Epithelial cell of proximal tubule (primary cell): ENCODE results near the gene ITSN1. TPM values are rescaled to one million over a fixed set of nuclear protein-coding genes. Genes with fewer than 3 reads are reported as not detected.
"Not testable (repeated sequence)": the region's sequence is repeated elsewhere in the genome, so short reads cannot be mapped to it uniquely, and the experiment has no call there.

Source experiments
- DNase-seq: peaks from one replicate; pipeline ENCODE4 v3.0.0-alpha.2; 2011; ENCODE audit warnings: low read depth
- H3K4me3 ChIP-seq: 2 replicates; pipeline ENCODE4 v1.5.1; 2011; ENCODE audit warnings: low read depth, mild to moderate bottlenecking, low read length
- total RNA-seq: library from RNA; depleted of rRNA; stranded (reverse); fragments of >200 nt; gene quantifications from 2 replicates; pipeline ENCODE4 v1.2.3, GENCODE V29; 2015
- TF ChIP-seq, protein P1 (sequence below): conservative IDR thresholded peaks from 2 replicates; pipeline ENCODE4 v1.5.1; 2012; ENCODE audit warnings: low read depth, mild to moderate bottlenecking, low read length

ITSN1 gene
- total RNA-seq, 1 donor from 2014 or later = 24.5 TPM

GRCh38 chr21:33909756-33910155 is 267.5 kb downstream of the ITSN1 start:
- no peak for DNase-seq
- H3K4me3 ChIP-seq = no peak overlapping the region
- TF ChIP-seq, protein P1, sequence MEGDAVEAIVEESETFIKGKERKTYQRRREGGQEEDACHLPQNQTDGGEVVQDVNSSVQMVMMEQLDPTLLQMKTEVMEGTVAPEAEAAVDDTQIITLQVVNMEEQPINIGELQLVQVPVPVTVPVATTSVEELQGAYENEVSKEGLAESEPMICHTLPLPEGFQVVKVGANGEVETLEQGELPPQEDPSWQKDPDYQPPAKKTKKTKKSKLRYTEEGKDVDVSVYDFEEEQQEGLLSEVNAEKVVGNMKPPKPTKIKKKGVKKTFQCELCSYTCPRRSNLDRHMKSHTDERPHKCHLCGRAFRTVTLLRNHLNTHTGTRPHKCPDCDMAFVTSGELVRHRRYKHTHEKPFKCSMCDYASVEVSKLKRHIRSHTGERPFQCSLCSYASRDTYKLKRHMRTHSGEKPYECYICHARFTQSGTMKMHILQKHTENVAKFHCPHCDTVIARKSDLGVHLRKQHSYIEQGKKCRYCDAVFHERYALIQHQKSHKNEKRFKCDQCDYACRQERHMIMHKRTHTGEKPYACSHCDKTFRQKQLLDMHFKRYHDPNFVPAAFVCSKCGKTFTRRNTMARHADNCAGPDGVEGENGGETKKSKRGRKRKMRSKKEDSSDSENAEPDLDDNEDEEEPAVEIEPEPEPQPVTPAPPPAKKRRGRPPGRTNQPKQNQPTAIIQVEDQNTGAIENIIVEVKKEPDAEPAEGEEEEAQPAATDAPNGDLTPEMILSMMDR = no peak

DNA sequence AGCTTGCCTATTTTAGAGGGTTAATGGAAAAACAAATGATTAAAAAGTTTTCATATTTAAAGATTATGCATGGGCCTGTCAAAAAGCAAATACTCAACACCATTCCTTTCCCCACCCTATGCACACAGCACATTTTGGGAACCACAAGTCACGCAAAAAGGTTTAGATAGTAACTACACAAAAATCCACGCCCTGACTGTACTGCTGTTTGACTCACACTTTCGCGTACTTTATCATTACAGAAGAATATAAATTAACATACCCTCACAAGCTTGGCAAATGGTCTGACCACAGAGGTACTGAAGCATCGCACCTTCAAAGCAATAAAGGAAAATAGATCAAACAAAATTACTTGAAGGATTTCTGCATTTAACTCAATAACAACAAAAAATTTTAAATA is 271.9 kb downstream of the ITSN1 start:
- DNase-seq = no peak
- H3K4me3 ChIP-seq = peak overlapping the region; percentile 94
- TF ChIP-seq, protein P1 = no peak

DNA sequence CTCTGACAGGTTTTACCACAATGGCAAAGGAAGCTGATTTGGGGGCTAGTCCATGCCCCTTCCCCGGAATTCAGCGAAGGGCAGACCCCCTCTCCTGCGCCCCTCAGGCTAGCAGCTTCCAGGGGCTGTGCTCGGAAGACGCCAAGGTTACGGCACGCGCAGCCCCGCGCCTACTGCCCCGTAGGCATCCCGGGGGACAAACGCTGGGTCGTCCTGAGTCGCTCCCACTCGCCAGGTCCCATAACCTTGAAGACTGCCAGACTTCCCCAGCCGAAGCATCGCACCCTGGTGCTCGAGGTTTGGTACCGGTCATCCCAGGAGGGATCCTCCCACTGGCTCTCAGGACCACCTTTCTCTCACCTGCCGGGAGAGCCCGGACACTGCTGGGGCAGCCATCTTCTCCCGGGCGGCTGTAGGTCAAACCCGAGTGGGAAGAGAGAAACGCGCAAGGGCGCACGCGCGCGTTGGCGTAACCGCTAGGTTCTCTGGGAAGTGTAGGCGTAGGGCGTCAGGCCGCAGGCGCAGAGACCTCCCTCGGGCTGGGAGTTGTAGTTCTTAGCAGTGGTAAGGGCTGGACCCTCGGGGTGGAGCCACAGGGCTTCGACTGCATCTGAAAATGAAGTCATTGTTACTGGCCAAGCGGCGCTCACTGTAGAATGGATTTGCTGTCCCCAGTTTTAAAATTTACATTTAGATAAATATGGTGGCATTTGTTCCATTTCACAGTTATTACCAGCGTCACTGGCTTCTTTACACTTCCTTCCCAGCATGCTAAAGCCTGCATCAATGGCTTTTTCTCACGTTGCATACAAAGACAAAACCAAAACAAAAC is 273.3 kb downstream of the ITSN1 start, which contains the start of gene ATP5PO:
Gene ATP5PO (minus strand): TSS at position 437 of the 832 bp plus-strand sequence. CDS start 41 bp downstream, at position 396.
- peak within 1 kb of the TSS; percentile 94 for H3K4me3 ChIP-seq
- peak; percentile 81 for DNase-seq
- TF ChIP-seq, protein P1 = no peak

- TF ChIP-seq, protein P1 = no peak
- DNase-seq = no peak
- peak overlapping the region; percentile 94 for H3K4me3 ChIP-seq
Observed at GRCh38 chr21:33916200-33916567, 273.9 kb downstream of the ITSN1 start.

DNA sequence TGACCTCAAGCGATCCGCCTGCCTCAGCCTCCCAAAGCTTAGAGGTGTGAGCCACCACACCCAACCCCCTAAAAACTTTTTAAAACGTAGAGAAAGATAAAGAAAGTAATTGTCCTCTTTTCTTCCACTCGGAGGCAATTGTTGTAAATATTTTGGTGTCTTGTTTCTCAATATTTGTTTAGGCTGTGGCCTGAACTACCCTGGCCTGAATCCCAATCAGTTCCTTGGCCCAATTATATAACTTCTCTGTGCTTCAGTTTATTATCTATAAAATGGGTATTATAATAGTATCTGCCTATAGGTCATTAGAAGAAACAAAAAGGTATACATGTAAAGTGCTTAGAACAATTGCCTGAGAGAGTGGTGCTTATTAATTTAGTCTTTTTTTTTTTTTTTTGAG is 275.1 kb downstream of the ITSN1 start:
- TF ChIP-seq, protein P1 = no peak
- DNase-seq = no peak
- H3K4me3 ChIP-seq = no peak overlapping the region

- no peak overlapping the region for H3K4me3 ChIP-seq
- no peak for DNase-seq
- TF ChIP-seq, protein P1 = peak; percentile 94
Observed at GRCh38 chr21:33924079-33924765, 281.9 kb downstream of the ITSN1 start.

- DNase-seq = no peak
- TF ChIP-seq, protein P1 = no peak
- no peak overlapping the region for H3K4me3 ChIP-seq
Observed at GRCh38 chr21:33924766-33925100, 282.4 kb downstream of the ITSN1 start.

DNA sequence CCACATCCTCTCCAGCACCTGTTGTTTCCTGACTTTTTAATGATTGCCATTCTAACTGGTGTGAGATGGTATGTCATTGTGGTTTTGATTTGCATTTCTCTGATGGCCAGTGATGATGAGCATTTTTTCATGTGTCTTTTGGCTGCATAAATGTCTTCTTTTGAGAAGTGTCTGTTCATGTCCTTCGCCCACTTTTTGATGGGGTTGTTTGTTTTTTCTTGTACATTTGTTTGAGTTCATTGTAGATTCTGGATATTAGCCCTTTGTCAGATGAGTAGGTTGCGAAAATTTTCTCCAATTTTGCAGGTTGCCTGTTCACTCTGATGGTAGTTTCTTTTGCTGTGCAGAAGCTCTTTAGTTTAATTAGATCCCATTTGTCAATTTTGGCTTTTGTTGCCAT is 283.9 kb downstream of the ITSN1 start:
- not testable (repeated sequence) for H3K4me3 ChIP-seq, DNase-seq

DNA sequence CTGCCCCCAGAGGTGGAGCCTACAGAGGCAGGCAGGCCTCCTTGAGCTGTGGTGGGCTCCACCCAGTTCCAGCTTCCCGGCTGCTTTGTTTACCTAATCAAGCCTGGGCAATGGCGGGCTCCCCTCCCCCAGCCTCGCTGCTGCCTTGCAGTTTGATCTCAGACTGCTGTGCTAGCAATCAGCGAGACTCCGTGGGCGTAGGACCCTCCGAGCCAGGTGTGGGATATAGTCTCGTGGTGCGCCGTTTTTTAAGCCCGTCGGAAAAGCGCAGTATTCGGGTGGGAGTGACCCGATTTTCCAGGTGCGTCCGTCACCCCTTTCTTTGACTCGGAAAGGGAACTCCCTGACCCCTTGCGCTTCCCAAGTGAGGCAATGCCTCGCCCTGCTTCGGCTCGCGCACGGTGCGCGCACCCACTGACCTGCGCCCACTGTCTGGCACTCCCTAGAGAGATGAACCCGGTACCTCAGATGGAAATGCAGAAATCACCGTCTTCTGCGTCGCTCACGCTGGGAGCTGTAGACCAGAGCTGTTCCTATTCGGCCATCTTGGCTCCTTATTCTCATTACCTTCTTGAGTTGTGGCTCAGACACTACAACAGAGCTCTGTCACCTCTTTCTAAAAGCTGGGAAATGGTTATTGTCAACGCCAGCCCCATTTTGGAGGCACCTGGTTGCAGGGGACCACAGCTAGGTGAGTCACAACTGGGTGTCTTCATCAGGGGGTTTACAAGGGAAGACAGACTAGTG is 288.9 kb downstream of the ITSN1 start:
- peak overlapping the region; percentile 32 for H3K4me3 ChIP-seq
- DNase-seq = not testable (repeated sequence)
